Stimulated activated CD8-positive, alpha-beta memory T cell treated with anti-CD3 and anti-CD28 coated beads, Interleukin-15, amount 100 ng/mL, for 24 hours (primary cell): ENCODE results near the gene ARHGAP36.

Experiments used
- DNase-seq: peaks from one replicate; pipeline ENCODE4 v3.0.0-alpha.2; 2020; ENCODE audit warnings: low read depth

Gene ARHGAP36, protein sequence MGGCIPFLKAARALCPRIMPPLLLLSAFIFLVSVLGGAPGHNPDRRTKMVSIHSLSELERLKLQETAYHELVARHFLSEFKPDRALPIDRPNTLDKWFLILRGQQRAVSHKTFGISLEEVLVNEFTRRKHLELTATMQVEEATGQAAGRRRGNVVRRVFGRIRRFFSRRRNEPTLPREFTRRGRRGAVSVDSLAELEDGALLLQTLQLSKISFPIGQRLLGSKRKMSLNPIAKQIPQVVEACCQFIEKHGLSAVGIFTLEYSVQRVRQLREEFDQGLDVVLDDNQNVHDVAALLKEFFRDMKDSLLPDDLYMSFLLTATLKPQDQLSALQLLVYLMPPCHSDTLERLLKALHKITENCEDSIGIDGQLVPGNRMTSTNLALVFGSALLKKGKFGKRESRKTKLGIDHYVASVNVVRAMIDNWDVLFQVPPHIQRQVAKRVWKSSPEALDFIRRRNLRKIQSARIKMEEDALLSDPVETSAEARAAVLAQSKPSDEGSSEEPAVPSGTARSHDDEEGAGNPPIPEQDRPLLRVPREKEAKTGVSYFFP

DNA sequence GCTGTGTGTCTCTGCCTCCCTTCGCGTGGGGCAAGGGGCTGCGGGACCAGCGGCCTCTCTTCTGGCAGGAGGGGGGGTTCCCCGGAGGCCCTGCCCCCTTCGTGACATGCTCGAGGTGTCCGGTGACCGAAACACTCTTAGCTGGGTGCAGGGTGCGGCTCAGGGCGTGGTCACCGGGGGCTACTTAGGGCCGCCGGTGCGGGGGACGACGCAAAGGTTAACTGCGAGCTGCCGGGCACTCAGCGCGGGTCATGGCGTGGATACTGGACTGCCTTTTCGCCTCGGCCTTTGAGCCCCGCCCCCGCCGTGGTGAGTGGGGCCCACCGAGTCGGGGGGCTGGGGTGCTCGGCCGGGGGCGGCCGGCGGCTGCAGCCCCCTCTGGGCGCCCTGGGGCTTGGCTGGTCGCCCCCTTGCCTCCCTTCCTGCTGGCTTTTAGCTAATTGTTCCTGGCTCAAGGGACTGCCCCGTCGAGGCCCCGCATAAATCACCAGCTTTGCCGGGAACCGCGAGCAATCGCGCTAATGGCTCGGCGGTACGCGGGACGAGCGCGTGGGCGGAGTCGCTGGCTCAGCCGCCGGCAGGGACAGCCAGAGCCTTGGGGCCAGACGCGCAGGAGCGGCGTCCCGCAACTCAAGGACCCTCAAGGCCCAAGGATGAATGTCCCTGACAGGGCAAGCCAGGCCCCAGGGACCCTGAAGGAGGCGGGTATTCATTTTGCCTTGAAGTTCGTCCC, at the start of gene ARHGAP36:
TSS of gene ARHGAP36 (plus strand) at position 211 of the 733 bp plus-strand sequence. CDS start 23,320 bp downstream, outside the sequence.
- no peak for DNase-seq

DNA sequence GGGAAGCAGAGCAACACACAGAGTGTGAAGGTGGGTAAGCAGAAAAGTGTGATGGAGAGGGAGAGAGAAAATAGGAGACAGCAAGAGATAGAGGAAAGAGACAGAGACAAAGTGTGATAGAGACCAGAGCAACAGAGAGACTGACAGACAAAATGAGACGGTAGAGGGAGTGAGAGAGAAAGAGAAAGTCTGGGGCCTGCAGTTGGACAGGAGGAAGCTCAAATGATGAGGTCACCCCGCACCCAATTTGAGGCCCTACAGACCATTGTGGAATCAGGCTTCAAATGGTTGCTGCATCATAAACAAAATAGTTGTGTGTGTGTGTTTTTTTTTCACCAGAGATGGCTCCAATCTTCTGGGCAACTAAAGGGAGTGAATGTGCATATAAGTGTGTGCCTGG, 48.0 kb upstream of the ARHGAP36 start:
- no peak for DNase-seq

DNA sequence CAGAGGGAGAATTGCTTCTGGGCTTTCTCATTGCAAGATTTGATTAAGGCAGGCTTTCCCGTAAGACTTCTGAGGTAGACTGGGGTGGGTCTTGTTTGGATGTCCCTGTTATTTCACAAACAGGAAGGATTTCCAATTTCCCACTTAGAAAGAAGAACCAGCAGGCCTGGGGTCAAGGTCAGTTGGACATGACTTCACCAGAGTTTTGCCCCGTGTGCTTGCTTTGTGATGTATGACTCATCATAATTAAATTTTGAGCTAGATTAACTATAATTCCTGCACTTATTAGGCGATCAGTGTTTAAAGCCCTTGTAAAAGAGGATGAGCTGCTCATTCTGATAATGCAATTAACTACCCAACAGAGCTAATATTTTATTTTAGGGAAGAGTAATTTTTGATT, 32.8 kb upstream of the ARHGAP36 start:
- no peak for DNase-seq

DNA sequence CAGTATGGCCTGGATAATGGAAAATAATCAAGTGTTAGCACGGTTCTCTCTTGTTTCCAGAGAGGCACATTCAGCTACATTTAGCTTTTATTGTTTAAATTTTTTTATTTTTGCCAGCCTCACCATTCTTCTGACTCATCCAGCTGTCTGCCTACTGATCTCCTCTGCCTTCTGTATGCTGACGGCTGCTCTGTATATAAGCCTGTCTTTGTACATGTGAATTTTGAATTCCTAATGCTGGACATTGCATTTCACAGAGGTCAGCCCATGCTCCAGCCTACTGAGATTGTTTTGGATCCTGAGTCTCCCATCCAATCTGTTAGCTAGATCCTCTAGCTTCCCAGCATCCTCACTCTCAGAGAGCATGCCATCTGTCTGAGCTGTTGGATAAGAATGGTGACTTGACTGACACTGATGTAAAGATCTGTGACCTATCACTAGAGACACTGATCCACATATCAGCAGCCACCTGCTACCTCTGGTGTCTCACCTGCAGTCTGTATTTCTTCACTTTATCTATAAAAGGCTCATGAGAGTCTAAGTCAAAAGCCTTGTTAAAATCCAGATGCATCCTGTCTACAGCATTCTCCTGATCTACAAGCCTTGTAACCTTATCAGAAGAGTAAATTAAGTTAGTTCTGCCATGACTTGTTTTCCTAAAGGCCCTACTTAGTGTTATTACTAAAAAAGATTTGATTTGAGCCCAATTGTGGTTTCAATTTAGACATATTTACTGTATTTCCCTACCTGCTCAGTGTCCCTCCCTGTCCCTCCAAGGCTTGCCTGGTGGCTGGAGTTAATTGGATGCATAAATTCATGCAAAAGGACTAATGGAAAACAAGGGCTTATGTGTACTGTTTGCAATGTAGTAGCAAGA, 25.6 kb upstream of the ARHGAP36 start:
- no peak for DNase-seq

DNA sequence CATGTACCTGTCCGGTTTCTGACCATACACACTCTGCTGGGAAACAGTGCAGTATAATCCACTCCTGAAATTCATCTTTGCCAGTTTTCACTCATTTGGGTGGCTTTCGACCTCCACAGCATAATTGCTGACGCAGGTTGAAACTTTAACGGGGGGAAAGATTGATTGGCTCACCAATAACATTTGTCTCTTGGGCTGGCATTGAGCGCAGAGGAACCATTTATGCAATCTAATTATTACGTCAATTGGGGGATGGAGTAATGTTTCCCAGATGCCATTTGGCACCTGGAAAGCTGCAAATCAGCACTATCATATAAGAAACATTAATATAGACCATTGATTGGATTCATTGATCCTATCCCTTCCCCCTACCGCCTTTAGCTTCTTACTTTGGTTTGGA, 24.1 kb upstream of the ARHGAP36 start:
- DNase-seq, result no peak

DNA sequence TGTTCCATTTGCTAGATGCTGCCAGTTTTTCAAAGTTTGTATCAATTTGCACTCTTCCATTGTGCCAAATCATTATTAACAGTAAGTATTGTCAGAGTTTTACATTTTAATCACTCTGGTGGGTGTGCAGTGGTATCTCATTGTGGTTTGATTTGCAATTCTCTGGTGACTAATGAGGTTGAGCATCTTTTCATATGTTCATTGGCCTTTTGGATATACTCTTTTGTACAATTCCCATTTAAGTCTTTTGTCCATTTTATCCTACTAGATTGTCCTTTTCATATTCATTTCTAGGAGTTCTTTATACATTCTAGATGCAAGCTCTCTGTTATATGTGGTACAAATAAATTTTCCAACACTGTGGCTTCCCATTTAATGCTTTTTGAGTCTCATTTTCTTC, 17.4 kb upstream of the ARHGAP36 start:
- DNase-seq, result no peak

DNA sequence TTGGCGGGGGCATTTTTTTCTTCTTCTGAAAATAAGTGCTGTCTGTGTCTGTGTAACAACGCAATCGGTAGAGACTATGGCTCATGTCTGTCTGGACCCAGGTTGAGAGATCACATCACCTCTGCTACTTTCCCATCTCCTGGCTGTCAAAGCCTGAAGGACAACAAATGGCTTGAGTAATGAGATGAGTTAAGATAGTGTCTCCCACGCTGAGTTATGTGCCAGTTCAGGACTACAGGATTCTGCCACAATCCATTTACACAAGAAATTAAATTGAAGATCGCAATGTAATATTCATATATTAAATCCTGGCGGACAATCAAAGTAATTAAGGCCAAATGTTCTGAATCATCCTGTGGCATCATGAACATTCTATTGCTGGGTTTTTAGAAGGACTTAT, 16.5 kb upstream of the ARHGAP36 start:
- DNase-seq, result no peak

DNA sequence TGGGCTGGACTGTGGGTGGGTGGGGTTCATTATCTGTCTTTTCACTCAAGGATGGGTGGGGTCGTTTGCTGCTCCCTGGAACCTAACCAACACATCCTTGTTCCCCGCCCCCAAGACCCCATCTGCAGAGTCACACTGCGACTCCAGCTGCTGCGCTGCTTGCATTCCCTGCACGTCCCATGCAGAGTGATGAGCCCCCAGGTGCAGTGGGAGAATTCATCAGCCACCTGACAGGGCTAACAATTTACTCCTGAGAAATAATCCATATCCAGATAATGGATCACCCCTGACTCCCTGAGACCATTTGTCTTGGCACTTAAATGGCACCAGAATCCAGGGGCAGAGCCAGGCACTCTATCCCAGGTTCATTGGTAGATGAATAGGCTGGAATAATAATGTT, 12.4 kb upstream of the ARHGAP36 start:
- DNase-seq, result no peak

DNA sequence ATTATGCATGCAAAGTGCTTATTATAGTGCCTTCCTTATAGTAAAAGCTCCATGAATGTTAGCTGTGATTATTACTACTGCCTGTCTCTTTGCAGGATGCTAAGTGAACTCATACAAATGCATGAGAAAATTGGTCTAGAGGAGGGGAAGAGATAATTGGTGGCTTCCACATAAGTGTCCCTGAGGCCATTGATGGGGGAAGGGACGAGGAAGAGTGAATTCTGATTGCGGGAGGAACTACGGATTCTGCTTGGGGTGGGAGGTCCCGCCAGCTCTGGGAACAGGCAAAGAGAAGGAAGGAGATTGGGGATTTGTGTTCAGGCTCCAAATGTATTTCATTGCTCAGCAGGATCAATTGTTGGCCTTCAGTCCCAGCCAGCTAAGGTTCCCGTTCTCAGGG, 11.6 kb upstream of the ARHGAP36 start:
- DNase-seq, result no peak

DNA sequence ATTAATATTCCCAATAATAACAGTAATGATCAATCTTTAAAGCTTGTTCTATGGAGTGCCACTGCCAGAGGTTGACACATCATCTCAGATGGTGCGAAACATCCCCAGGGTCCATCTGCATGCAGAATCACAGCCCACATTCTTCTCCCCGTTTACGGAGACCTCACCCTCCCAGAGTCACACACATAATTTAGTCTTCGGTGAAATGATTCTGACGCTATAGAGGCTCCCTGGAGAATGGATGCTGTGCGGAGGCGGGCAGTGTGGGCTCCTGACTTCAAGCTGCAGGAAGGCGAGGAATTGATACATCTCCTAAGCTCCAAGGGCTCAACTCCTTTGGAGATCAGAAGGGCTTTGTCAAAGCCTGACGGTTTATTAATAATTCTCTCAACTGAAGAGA, 11.0 kb upstream of the ARHGAP36 start:
- DNase-seq, result no peak

DNA sequence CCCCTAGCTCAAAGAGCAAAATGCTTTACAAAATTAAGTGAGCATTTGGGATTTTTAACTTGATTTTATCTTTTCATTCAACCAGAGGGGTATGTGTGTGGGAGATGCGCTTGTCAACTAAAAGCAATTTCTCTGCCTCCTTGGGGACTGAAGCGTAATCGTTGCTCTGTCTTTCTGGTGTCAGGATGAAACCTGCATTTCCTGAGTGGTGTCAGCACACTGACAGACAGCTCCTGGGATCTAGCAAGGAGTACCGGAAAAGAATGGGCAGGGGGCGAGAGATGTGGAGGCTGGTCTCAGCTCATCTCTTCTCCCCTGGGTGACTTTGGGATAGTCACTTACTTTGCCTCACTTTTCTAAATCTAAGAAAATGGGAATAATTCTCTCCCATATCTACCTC, 5.1 kb upstream of the ARHGAP36 start:
- no peak for DNase-seq

DNA sequence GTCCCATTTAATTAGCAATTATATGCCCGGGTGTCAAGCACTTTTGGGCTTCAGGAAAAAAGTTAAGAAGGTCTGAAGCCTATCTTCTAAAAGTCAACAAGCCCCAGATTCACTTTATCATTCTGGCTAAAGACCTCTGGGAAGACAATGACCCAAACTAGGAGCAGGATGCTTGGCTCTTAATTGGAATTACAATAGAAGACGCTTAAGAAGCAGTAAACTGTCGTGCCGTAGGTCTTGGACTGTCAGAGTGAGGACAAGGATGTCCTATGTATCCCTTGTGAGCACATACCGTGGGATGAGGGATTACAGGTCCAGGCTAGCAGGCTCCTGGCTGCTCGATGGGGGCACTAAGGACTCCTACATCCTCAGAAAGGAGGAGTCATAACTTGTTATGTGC, 3.2 kb upstream of the ARHGAP36 start:
- no peak for DNase-seq

DNA sequence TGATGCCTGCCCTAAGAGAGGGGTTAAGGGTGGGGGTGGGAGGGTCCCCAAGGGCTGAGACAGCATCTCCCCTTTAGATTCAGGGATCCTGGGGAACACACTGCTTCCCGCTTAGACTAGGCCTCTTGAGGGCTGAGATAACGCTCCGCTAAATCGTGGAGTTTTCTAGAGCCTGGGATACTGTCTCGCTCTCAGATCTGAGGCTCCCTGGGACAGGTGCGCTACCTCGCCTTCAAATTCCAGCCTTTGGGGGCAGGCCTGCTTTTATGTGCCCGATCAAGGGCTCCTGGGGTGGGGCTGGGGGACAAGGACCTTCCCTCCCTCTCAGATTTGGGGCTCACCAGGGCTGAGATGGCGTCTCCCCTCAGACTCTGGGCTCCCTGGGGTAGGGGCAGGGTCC, 440 bp upstream of the ARHGAP36 start:
- no peak for DNase-seq

DNA sequence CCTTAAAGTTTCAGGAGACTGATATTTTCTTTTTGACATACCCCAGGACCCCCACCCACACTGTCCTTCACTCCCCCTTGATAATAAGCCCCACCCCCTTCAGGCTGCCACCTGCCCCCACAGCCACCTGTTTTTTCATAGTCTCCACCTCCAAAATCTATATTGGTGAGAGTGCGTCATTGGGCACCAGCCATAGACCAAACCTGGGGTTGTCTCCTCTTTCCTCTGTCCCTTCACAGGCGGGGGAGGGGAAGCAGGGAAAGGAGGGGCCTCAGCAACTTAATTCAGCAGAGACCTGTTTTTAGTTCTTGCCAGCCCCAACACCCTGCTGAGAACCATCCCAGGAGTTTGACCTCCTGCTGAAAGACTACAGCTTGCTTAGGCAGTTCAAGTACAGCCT, 1.1 kb downstream of the ARHGAP36 start:
- no peak for DNase-seq

DNA sequence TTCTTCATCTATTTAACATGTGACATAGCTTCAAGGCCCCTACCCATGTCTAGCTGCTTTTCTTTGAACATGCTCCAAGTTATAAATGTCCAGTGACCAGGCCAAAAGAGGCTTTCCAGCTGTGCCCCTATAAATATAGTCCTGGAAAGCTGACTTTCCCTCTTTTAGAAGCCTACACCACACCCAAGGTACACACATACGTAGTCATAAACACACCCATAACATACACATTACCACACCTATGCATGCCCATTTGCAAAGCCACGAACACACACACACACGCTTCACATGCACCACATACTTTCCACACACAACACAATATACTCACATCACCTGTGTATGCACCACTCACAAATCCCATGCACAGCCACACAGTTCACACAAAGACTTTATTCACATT, 2.0 kb downstream of the ARHGAP36 start:
- no peak for DNase-seq

DNA sequence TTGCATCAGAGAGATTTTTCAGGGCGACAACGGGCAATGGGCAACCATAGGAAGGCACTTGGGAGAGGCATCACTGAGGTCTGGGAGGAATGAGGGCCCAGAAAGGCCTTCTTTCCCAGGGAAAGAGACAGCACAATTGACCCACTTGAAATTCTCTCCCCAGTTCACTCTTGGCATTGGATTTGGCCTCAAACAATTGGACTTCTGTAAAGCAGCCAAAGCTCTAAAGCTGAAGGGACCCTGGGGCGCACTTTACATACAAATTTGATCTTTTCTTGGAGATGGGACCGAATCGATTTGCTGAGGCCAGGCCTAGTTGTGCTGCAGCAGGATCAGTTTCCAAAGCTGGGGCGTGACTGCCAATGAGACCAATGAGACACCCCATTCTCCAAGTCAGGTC, 3.2 kb downstream of the ARHGAP36 start:
- DNase-seq, result no peak

DNA sequence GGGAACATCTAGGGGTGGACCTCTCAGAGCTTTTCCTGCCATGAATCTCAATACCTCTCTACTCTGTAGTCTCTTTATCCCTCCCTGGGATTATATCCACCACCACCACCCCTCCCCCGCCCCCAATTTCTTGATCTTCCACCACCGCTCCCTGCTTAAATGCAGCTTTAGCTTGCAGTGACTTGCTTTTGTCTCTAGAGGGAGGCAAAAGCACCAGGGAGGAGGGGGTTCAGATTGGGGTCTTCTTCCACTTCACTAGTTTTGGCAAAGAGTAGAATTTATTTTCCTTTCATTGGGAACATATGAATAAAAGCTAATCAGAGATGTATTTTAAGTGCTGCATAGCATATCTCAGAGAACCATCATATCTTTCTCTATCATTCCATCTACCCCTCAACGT, 5.5 kb downstream of the ARHGAP36 start:
- DNase-seq, result no peak

DNA sequence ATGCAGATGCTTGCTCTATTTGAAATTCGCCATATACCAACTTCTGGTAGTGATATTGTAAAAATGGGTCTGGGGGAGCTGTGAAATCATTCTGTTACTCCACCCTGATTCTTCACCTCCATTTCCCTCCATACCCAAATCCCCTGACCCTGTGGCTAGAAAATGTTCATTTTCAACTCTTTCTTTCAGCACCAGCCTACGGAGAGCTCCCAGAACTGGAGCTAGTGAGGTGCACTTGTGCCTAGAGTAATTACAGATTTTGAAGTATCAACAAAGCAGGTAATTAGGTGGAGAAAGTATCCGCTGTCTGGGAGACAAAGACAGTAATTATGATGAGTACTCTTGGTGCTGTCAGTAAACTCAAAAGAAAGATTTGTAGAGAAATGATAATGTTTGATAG, 8.1 kb downstream of the ARHGAP36 start:
- DNase-seq, result no peak

DNA sequence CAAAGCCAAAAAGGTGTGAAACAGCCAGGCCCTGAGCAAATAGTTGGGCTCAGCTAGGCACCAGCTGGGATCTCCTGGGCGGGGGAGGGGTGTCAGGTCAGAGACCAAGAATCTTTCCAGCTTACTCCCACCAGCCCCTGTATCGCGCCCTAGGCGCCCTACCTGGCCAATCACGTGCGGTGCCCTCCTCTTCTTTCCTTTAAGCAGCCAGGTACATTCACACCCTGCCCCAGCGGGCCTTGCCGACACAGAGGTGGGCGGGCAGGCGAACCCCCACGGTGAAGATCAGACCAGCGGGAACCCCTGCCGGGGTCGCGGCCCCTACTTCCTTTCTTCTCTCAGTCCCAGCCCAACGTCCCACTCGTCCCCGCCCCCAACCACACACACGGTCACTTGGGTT, 9.1 kb downstream of the ARHGAP36 start:
- DNase-seq, result no peak

DNA sequence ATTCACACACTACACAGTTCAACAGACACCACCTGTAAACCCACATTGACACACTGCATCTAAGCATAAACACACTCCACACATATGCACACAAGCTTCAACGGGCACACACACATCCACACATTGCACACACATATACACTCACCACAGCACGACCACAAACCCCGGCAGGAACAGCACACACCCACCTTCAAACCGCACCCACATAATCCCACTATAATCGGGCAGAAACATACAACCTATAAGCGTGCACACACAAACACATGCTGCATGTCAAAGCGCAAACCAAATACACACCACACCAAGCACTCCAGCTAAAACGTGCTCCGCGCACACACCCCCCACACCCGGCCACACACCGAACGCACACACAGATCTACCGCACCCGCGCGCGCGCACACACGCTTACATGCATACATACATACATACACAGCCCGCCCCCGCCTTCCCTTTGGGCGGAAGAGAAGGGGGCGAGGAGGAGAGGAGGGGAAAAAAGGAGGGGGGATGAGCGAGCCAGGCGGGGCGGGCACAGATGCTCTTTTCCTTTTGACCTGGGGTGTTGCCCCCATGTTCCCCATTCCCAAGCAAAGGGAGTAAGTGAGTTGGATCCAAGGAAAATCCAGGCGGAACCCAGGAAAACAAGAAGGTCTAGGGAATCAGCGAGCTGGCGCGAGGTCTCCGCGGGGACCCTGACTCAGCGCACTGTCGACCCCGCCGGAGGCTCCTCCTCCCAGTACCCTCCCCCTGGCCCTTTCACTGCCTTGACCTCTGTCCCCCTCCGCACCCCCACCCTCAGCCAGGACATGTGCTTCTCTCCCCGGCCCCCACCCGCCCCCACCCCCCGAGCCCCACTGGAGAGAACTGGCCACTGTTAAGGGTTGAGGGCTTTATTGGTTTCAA, 9.9 kb downstream of the ARHGAP36 start:
- DNase-seq, result no peak
